ENCODE data around the gene TMEM14C.
"Not testable (repeated sequence)": the region's sequence is repeated elsewhere in the genome, so short reads cannot be mapped to it uniquely, and the experiment has no call there.

GRCh38 chr6:10741643-10742042, 18.8 kb downstream of the TMEM14C start:
- TF ChIP-seq, protein P1, sequence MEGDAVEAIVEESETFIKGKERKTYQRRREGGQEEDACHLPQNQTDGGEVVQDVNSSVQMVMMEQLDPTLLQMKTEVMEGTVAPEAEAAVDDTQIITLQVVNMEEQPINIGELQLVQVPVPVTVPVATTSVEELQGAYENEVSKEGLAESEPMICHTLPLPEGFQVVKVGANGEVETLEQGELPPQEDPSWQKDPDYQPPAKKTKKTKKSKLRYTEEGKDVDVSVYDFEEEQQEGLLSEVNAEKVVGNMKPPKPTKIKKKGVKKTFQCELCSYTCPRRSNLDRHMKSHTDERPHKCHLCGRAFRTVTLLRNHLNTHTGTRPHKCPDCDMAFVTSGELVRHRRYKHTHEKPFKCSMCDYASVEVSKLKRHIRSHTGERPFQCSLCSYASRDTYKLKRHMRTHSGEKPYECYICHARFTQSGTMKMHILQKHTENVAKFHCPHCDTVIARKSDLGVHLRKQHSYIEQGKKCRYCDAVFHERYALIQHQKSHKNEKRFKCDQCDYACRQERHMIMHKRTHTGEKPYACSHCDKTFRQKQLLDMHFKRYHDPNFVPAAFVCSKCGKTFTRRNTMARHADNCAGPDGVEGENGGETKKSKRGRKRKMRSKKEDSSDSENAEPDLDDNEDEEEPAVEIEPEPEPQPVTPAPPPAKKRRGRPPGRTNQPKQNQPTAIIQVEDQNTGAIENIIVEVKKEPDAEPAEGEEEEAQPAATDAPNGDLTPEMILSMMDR (IDR thresholded peaks at IDR 0.05) = not testable (repeated sequence)
- not testable (repeated sequence) for TF ChIP-seq POLR2A (IDR thresholded peaks at IDR 0.05)

Data from prostate gland (tissue), 2 donors.